Fibroblast of the aortic adventitia (primary cell): ENCODE measurements around the gene MIOX. TPM values are rescaled to one million over a fixed set of nuclear protein-coding genes. Genes with fewer than 3 reads are reported as not detected.
"Not testable (repeated sequence)": the region's sequence is repeated elsewhere in the genome, so short reads cannot be mapped to it uniquely, and the experiment has no call there.

Experiments used
- DNase-seq: peaks from one replicate; pipeline ENCODE4 v3.0.0-alpha.2; 2010; ENCODE audit warnings: low read depth
- H3K4me3 ChIP-seq: 2 replicates; pipeline ENCODE4 v1.5.1; 2011; ENCODE audit warnings: low read depth, mild to moderate bottlenecking, control low read depth, low read length, moderate library complexity
- CTCF ChIP-seq: IDR thresholded peaks from 2 replicates; pipeline ENCODE4 v1.5.1; 2011; ENCODE audit warnings: mild to moderate bottlenecking, low read length, control low read depth, inconsistent platforms; ENCODE audit not compliant: insufficient read depth
- total RNA-seq: library from RNA; depleted of rRNA; stranded (reverse); fragments of >200 nt; gene quantifications from 2 replicates; pipeline ENCODE4 v1.2.3, GENCODE V29; 2012; ENCODE audit warnings: low replicate concordance

MIOX gene
- total RNA-seq, 1 donor: not detected

- TF ChIP-seq CTCF: no peak
- H3K4me3 ChIP-seq: peak within 1 kb of the TSS; percentile 69
- peak; percentile 86 for DNase-seq
Measured at GRCh38 chr22:50529897-50530579, 43.4 kb downstream of the MIOX start, which contains the start of gene TYMP. TSS of gene TYMP (minus strand) at chr22:50530012. CDS start at chr22:50529709, 303 bp downstream.

- DNase-seq: no peak
- no peak for TF ChIP-seq CTCF
- H3K4me3 ChIP-seq: peak overlapping the region; percentile 69
Measured at GRCh38 chr22:50530580-50530876, 43.9 kb downstream of the MIOX start.

- DNase-seq: peak; percentile 83
- TF ChIP-seq CTCF: no peak
- H3K4me3 ChIP-seq: peak overlapping the region; percentile 69
Measured at GRCh38 chr22:50530877-50531545, 44.4 kb downstream of the MIOX start.

GRCh38 chr22:50531546-50531961, 44.9 kb downstream of the MIOX start:
- DNase-seq: no peak
- H3K4me3 ChIP-seq: peak overlapping the region; percentile 69
- TF ChIP-seq CTCF: no peak

GRCh38 chr22:50531962-50532674, 45.5 kb downstream of the MIOX start:
- no peak for TF ChIP-seq CTCF
- peak; percentile 54 for DNase-seq
- H3K4me3 ChIP-seq: peak overlapping the region; percentile 69

- no peak overlapping the region for H3K4me3 ChIP-seq
- DNase-seq: no peak
- TF ChIP-seq CTCF: no peak
Measured at GRCh38 chr22:50532824-50533796, 46.5 kb downstream of the MIOX start.

GRCh38 chr22:50533856-50534711, 47.4 kb downstream of the MIOX start:
- not testable (repeated sequence) for H3K4me3 ChIP-seq
- peak; percentile 53 for DNase-seq
